Left ventricle myocardium inferior (tissue), 1 donor: ENCODE results near the gene LAPTM5. TPM values are rescaled to one million over a fixed set of nuclear protein-coding genes. Genes with fewer than 3 reads are reported as not detected.

Experiments used
- DNase-seq: peaks from one replicate; pipeline ENCODE4 v3.0.0-alpha.2; 2020
- H3K27ac ChIP-seq: fragments of 200-600 bp; replicated peaks from 2 replicates; pipeline ENCODE4 v1.8.0; 2021
- H3K27me3 ChIP-seq: fragments of 200-600 bp; 2 replicates; pipeline ENCODE4 v1.8.0; 2021; ENCODE audit warnings: low read depth
- H3K36me3 ChIP-seq: fragments of 200-600 bp; 2 replicates; pipeline ENCODE4 v1.8.0; 2021
- H3K4me1 ChIP-seq: fragments of 200-600 bp; 2 replicates; pipeline ENCODE4 v1.8.0; 2021
- H3K4me3 ChIP-seq: fragments of 200-600 bp; 2 replicates; pipeline ENCODE4 v1.8.0; 2021; ENCODE audit warnings: mild to moderate bottlenecking, moderate library complexity
- H3K9me3 ChIP-seq: fragments of 200-600 bp; replicated peaks from 2 replicates; pipeline ENCODE4 v1.8.0; 2021
- CTCF ChIP-seq: fragments of 200-600 bp; IDR thresholded peaks from 2 replicates; pipeline ENCODE4 v1.8.0; 2021; ENCODE audit warnings: antibody characterized with exemption, mild to moderate bottlenecking, borderline replicate concordance
- intact Hi-C: fragments of 100-400 bp; cut with micrococcal nuclease; formaldehyde crosslinking; loops from one replicate; pipeline ENCODE4 v1.11.0; 2022
- total RNA-seq: library from RNA; stranded (reverse); fragmentation: NEBNext Ultra II Directional; extraction: Animal tissue kit (Norgen Biotek cat#: 25700); gene quantifications from one replicate; pipeline ENCODE4 v1.2.1, GENCODE V29; 2021
- donor health status: DM: no; HTN: yes; CAD: no; lungs with severe emphysema.

LAPTM5 gene
- total RNA-seq, 1 donor from 2014 or later, result 18.8 TPM

- TF ChIP-seq CTCF, result no peak
- DNase-seq, result no peak
- H3K36me3 ChIP-seq, result no peaks in the 10 kb centered on the region
- H3K27me3 ChIP-seq, result peaks cover 77% of the 10 kb centered on the region
- H3K4me3 ChIP-seq, result no peak overlapping the region
- no peak overlapping the region for H3K27ac ChIP-seq
- intact Hi-C loops, result no loop called here
- no peaks in the 10 kb centered on the region for H3K9me3 ChIP-seq
- peaks cover 9% of the 10 kb centered on the region for H3K4me1 ChIP-seq
These were observed 64.2 kb downstream of the LAPTM5 start for GRCh38 chr1:30693366-30693765.

GRCh38 chr1:30692948-30693301 is 64.6 kb downstream of the LAPTM5 start:
- Histone ChIP-seq H3K4me3 (no peak overlapping the region), H3K4me1 (peaks cover 5% of the 10 kb centered on the region), H3K27me3 (peaks cover 77% of the 10 kb centered on the region), H3K36me3 (no peaks in the 10 kb centered on the region), H3K9me3 (no peaks in the 10 kb centered on the region), H3K27ac (no peak overlapping the region)
- intact Hi-C loops, result no loop called here
- no peak for DNase-seq
- TF ChIP-seq CTCF, result no peak

GRCh38 chr1:30692201-30692947 is 65.2 kb downstream of the LAPTM5 start:
- no peak for DNase-seq
- intact Hi-C loops, result no loop called here
- H3K27me3 ChIP-seq, result peaks cover 77% of the 10 kb centered on the region
- no peak for TF ChIP-seq CTCF
- H3K36me3 ChIP-seq, result no peaks in the 10 kb centered on the region
- H3K9me3 ChIP-seq, result no peaks in the 10 kb centered on the region
- H3K4me3 ChIP-seq, result no peak overlapping the region
- no peaks in the 10 kb centered on the region for H3K4me1 ChIP-seq
- H3K27ac ChIP-seq, result no peak overlapping the region

- Histone ChIP-seq H3K27ac (no peak overlapping the region), H3K27me3 (peaks cover 83% of the 10 kb centered on the region), H3K4me3 (no peak overlapping the region), H3K4me1 (no peaks in the 10 kb centered on the region), H3K36me3 (no peaks in the 10 kb centered on the region), H3K9me3 (no peaks in the 10 kb centered on the region)
- DNase-seq, result no peak
- no peak for TF ChIP-seq CTCF
- intact Hi-C loops, result no loop called here
These were observed 66.1 kb downstream of the LAPTM5 start for GRCh38 chr1:30691480-30691879.

GRCh38 chr1:30689901-30690645 is 67.5 kb downstream of the LAPTM5 start:
- no peak for TF ChIP-seq CTCF
- Histone ChIP-seq H3K27me3 (peaks cover 93% of the 10 kb centered on the region), H3K36me3 (no peaks in the 10 kb centered on the region), H3K9me3 (no peaks in the 10 kb centered on the region), H3K27ac (no peak overlapping the region), H3K4me3 (no peak overlapping the region), H3K4me1 (no peaks in the 10 kb centered on the region)
- intact Hi-C loops, result no loop called here
- DNase-seq, result no peak
